HepG2 (cell line): ENCODE results near the gene ABCC3. TPM values are rescaled to one million over a fixed set of nuclear protein-coding genes. Genes with fewer than 3 reads are reported as not detected.

Experiments used
- ATAC-seq: fragments of 200-7000 bp; cut with Tn5 transposase; 3 replicates; pipeline ENCODE4 v1.9.1; 2020; ENCODE audit warnings: mild to moderate bottlenecking, moderate library complexity
- BruUV-seq: library from RNA; stranded (reverse); fragments of 400-500 nt; replicated peaks from 2 replicates; lab custom pipeline; 2021; lab: Mats Ljungman, UMichigan
- CTCF ChIA-PET: fragments of 300-600 bp; formaldehyde crosslinking; extraction: SDS; loops from one replicate; lab custom pipeline; 2021; ENCODE audit warnings: low total read pairs, inconsistent platforms, low intra/inter-chr PET ratio; lab: Yijun Ruan, JAX
- POLR2A ChIA-PET: fragments of 350-600 bp; sonication (Branson Sonifier 250); formaldehyde crosslinking; loops from one replicate; lab custom pipeline; 2020; ENCODE audit warnings: antibody characterized with exemption, inconsistent platforms; lab: Yijun Ruan, JAX
- DNase-seq: peaks from one replicate; pipeline ENCODE4 v3.0.0-alpha.2; 2015; ENCODE audit warnings: low spot score
- FAIRE-seq: peaks from 3 replicates; lab custom pipeline; 2011; peaks lifted over from hg19 to GRCh38; lab: Jason Lieb, UNC
- H2AFZ ChIP-seq: one replicate; pipeline ENCODE4 v1.6.1; 2011; ENCODE audit warnings: low read length, inconsistent platforms
- H3K27ac ChIP-seq: fragments of 300-600 bp; 3 replicates; pipeline ENCODE4 v1.8.0; 2011; ENCODE audit warnings: mixed run types, mild to moderate bottlenecking, mixed read lengths, low read length, inconsistent platforms; ENCODE audit not compliant: insufficient read depth; ENCODE audit errors: extremely low read length
- H3K27me3 ChIP-seq, 2 experiments: fragments of 200-600 bp in 1 of 2; 2 replicates in 1 of 2; 3 replicates in 1 of 2; pipeline versions ENCODE4 v1.6.0 to v1.8.0; 2011; ENCODE audit warnings: low read length in 2 of 2, mild to moderate bottlenecking in 2 of 2, moderate library complexity in 2 of 2, inconsistent platforms in 1 of 2; ENCODE audit not compliant: insufficient read depth in 2 of 2, control insufficient read depth in 1 of 2
- H3K36me3 ChIP-seq, 2 experiments: fragments of 200-600 bp in 1 of 2; replicated peaks in 1 of 2; 2 replicates in 1 of 2; 3 replicates in 1 of 2; pipeline versions ENCODE4 v1.5.1 to v1.8.0; 2011; ENCODE audit warnings: low read length in 2 of 2, inconsistent platforms in 1 of 2; ENCODE audit not compliant: insufficient read depth in 2 of 2, control insufficient read depth in 1 of 2
- H3K4me1 ChIP-seq: 2 replicates; pipeline ENCODE4 v1.5.1; 2012; ENCODE audit warnings: low read length, inconsistent platforms; ENCODE audit not compliant: insufficient read depth
- H3K4me2 ChIP-seq: 2 replicates; pipeline ENCODE4 v1.6.0; 2011; ENCODE audit warnings: low read depth, low read length, inconsistent platforms
- H3K4me3 ChIP-seq, 3 experiments: fragments of 200-600 bp in 1 of 3; sonication (generic), shearing (Covaris generic) in 1 of 3; replicated peaks in 1 of 3; 2 replicates each; pipeline ENCODE4 v1.5.1; 2011 to 2016; ENCODE audit warnings: low read length in 3 of 3, inconsistent platforms in 2 of 3, low read depth in 2 of 3, mild to moderate bottlenecking in 2 of 3, control low read depth in 1 of 3, mixed read lengths in 1 of 3; ENCODE audit not compliant: insufficient read depth in 1 of 3
- H3K79me2 ChIP-seq: one replicate; pipeline ENCODE4 v1.6.1; 2011; ENCODE audit warnings: low read length, inconsistent platforms; ENCODE audit not compliant: insufficient read depth
- H3K9ac ChIP-seq: 2 replicates; pipeline ENCODE4 v1.6.0; 2011; ENCODE audit warnings: mild to moderate bottlenecking, low read depth, low read length, inconsistent platforms; ENCODE audit not compliant: insufficient read depth
- H3K9me3 ChIP-seq: 2 replicates; pipeline ENCODE4 v1.5.1; 2012; ENCODE audit warnings: mild to moderate bottlenecking, low read length
- H4K20me1 ChIP-seq: 2 replicates; pipeline ENCODE4 v1.6.0; 2011; ENCODE audit warnings: inconsistent platforms, mild to moderate bottlenecking, low read length, moderate library complexity; ENCODE audit not compliant: insufficient read depth
- HNRNPL ChIP-seq: fragments of 200-400 bp; formaldehyde crosslinking; IDR thresholded peaks from 2 replicates; pipeline ENCODE4 v1.6.1; 2017; ENCODE audit warnings: mild to moderate bottlenecking, low read depth, low read length
- ZNF256 ChIP-seq: sonication (generic); formaldehyde crosslinking; conservative IDR thresholded peaks from 2 replicates; pipeline ENCODE4 v1.4.0; 2020; ENCODE audit warnings: missing genetic modification reagents
- ZNF510 ChIP-seq: sonication (generic); formaldehyde crosslinking; IDR thresholded peaks from 2 replicates; pipeline ENCODE4 v1.4.0; 2020; ENCODE audit warnings: low read depth, mild to moderate bottlenecking, missing genetic modification reagents
- WGBS: methylation state at CpG from one replicate; pipeline ENCODE4 v1.1.6; 2017; ENCODE audit warnings: low lambda C conversion rate; 5-methylcytosine and 5-hydroxymethylcytosine counted together
- in situ Hi-C: cut with HindIII; loops from 2 replicates; pipeline ENCODE4 v1.10.0; 2017; ENCODE audit warnings: low pct_unique_long_range_greater_than_20kb; ENCODE audit not compliant: extremely low pct_ligation_motif_present
- intact Hi-C: fragments of 100-400 bp; cut with micrococcal nuclease; formaldehyde crosslinking; loops from one replicate; pipeline ENCODE4 v1.10.0; 2022; ENCODE audit not compliant: unreplicated experiment
- polyA plus RNA-seq, 8 experiments: library from polyadenylated mRNA; depleted of rRNA in 3 of 8; stranded (reverse) in 7 of 8; unstranded in 1 of 8; fragments of >200 nt; fragmentation: Illumina TruSeq in 4 of 8; extraction: Trizol in 4 of 8; gene quantifications; 2 replicates each; pipeline versions ENCODE4 v1.2.1 to v1.2.3, GENCODE V29; 2011 to 2016; ENCODE audit warnings: low read depth in 4 of 8, missing spikeins in 1 of 8, mixed read lengths in 1 of 8; ENCODE audit not compliant: insufficient read depth in 1 of 8
- total RNA-seq, 5 experiments: library from RNA; depleted of rRNA; stranded (reverse); fragments of >200 nt; fragmentation: Illumina TruSeq; extraction: Trizol; gene quantifications; 2 replicates each; pipeline ENCODE4 v1.2.3, GENCODE V29; 2016; ENCODE audit warnings: low read depth in 1 of 5
- TF ChIP-seq, protein P1 (sequence below): sonication (generic); formaldehyde crosslinking; IDR thresholded peaks from 2 replicates; pipeline ENCODE4 v1.4.0; 2020; ENCODE audit warnings: missing genetic modification reagents

ABCC3 gene
- total and polyA plus RNA-seq, 2 of the 13 experiments (the other 11 are each of a cell fraction or from before 2014, with no cell fraction given), result 25.2 to 50.7 TPM

- Histone ChIP-seq H3K79me2 (no peaks in the 10 kb centered on the region), H3K27me3 (no peaks in the 10 kb centered on the region), H3K9me3 (no peaks in the 10 kb centered on the region), H3K36me3 (no peaks in the 10 kb centered on the region), H3K4me1 (peaks cover 50% of the 10 kb centered on the region), H3K27ac (no peak overlapping the region), H3K4me2 (no peak overlapping the region), H3K9ac (no peak overlapping the region), H2AFZ (no peak overlapping the region), H4K20me1 (no peaks in the 10 kb centered on the region), H3K4me3 (no peak overlapping the region)
- no TSS peak for BruUV-seq
- TF ChIP-seq, protein P1, sequence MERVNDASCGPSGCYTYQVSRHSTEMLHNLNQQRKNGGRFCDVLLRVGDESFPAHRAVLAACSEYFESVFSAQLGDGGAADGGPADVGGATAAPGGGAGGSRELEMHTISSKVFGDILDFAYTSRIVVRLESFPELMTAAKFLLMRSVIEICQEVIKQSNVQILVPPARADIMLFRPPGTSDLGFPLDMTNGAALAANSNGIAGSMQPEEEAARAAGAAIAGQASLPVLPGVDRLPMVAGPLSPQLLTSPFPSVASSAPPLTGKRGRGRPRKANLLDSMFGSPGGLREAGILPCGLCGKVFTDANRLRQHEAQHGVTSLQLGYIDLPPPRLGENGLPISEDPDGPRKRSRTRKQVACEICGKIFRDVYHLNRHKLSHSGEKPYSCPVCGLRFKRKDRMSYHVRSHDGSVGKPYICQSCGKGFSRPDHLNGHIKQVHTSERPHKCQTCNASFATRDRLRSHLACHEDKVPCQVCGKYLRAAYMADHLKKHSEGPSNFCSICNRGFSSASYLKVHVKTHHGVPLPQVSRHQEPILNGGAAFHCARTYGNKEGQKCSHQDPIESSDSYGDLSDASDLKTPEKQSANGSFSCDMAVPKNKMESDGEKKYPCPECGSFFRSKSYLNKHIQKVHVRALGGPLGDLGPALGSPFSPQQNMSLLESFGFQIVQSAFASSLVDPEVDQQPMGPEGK (CRISPR knock-in tag), result 0 out of 2 replicates have a peak, but pooled peaks have one; percentile 14
- TF ChIP-seq ZNF256 (CRISPR knock-in tag), result no peak
- DNase-seq (no peak), ATAC-seq (no peak), FAIRE-seq (no peak)
- intact Hi-C loops (no loop called here), in situ Hi-C loops (no loop called here)
- POLR2A ChIA-PET, result interaction anchor here (1.5 kb wide), 1 partner anchor 9 kb away, joined by 8 read pairs; no protein-coding TSS in a partner anchor
- CTCF ChIA-PET, result no interaction called here
- WGBS, result 87% methylated on average over 3 of the region's 3 CpGs
Observed at GRCh38 chr17:50675190-50675589, 40.5 kb downstream of the ABCC3 start.

DNA sequence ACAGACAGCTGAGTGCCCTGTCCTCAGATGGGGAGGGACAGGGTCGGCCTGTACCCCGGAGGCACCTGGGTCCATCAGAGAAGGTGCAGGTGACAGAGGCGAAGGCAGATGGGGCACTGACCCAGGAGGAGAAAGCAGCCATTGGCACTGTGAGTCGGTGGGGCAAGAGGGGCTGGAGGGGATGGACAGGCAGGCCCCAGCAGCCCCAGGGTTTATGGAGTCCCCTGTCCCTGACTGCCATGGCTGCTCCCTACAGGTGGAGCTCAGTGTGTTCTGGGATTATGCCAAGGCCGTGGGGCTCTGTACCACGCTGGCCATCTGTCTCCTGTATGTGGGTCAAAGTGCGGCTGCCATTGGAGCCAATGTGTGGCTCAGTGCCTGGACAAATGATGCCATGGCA is 40.9 kb downstream of the ABCC3 start:
- H3K4me1 ChIP-seq, result peaks cover 52% of the 10 kb centered on the region
- ChIA-PET POLR2A (interaction anchor here (1.5 kb wide), 1 partner anchor 9 kb away, joined by 8 read pairs; no protein-coding TSS in a partner anchor), CTCF (no interaction called here)
- H3K9me3 ChIP-seq, result no peaks in the 10 kb centered on the region
- TF ChIP-seq HNRNPL (0 out of 2 replicates have a peak, but pooled peaks have one; percentile 33), ZNF510 (no peak)
- FAIRE-seq, result no peak
- no peak overlapping the region for H3K27ac ChIP-seq
- no peak overlapping the region for H2AFZ ChIP-seq
- no peak overlapping the region for H3K4me3 ChIP-seq
- H3K9ac ChIP-seq, result no peak overlapping the region
- no peaks in the 10 kb centered on the region for H3K79me2 ChIP-seq
- no peaks in the 10 kb centered on the region for H4K20me1 ChIP-seq
- intact Hi-C loops, result no loop called here
- no peak overlapping the region for H3K4me2 ChIP-seq
- WGBS, result 92% methylated on average over 7 of the region's 7 CpGs
- no peak for DNase-seq
- in situ Hi-C loops, result no loop called here
- ATAC-seq, result no peak
- no TSS peak for BruUV-seq
- no peaks in the 10 kb centered on the region for H3K36me3 ChIP-seq
- no peaks in the 10 kb centered on the region for H3K27me3 ChIP-seq
